SK-N-SH (cell line): ENCODE measurements around the gene PCDH17. TPM values are rescaled to one million over a fixed set of nuclear protein-coding genes. Genes with fewer than 3 reads are reported as not detected.

Experiments used
- CTCF ChIA-PET: fragments of 300-600, 350-600 bp; formaldehyde crosslinking; extraction: SDS; loops from one replicate; lab custom pipeline; 2021; lab: Yijun Ruan, JAX
- POLR2A ChIA-PET: fragments of 350-600 bp; sonication (Branson Sonifier 250); formaldehyde crosslinking; extraction: SDS; loops from one replicate; lab custom pipeline; 2020; ENCODE audit warnings: antibody characterized with exemption, inconsistent platforms; lab: Yijun Ruan, JAX
- DNase-seq: peaks from one replicate; pipeline ENCODE4 v3.0.0; 2012
- H2AFZ ChIP-seq: fragments of 200-600 bp; sonication (generic); 2 replicates; pipeline ENCODE4 v1.8.1; 2016; ENCODE audit warnings: antibody characterized with exemption, mild to moderate bottlenecking, low read depth
- H3F3A ChIP-seq: fragments of 200-600 bp; sonication (generic); replicated peaks from 2 replicates; pipeline ENCODE3; 2016; ENCODE audit warnings: antibody characterized with exemption, mild to moderate bottlenecking; ENCODE audit not compliant: insufficient read depth
- H3K27ac ChIP-seq, 2 experiments: fragments of 200-500 bp in 1 of 2; fragments of 200-600 bp in 1 of 2; sonication (Bioruptor generic) in 1 of 2; sonication (generic), shearing (Covaris generic) in 1 of 2; 2 replicates each; pipeline versions ENCODE4 v1.5.1 to v1.6.1; 2014 to 2016; ENCODE audit warnings: low read depth in 2 of 2, inconsistent platforms in 1 of 2, low read length in 1 of 2, mild to moderate bottlenecking in 1 of 2, mixed read lengths in 1 of 2
- H3K27me3 ChIP-seq: fragments of 200-600 bp; sonication (generic), shearing (Covaris generic); 2 replicates; pipeline ENCODE4 v1.6.1; 2016; ENCODE audit warnings: mixed run types; ENCODE audit not compliant: insufficient read depth
- H3K36me3 ChIP-seq, 2 experiments: fragments of 200-500 bp in 1 of 2; fragments of 200-600 bp in 1 of 2; sonication (Bioruptor generic) in 1 of 2; sonication (generic) in 1 of 2; replicated peaks in 1 of 2; 2 replicates each; pipeline versions ENCODE3 to v1.5.1; 2014 to 2016; ENCODE audit warnings: low read length in 1 of 2, mild to moderate bottlenecking in 1 of 2; ENCODE audit not compliant: insufficient read depth in 2 of 2, control insufficient read depth in 1 of 2
- H3K4me1 ChIP-seq, 2 experiments: fragments of 200-500 bp in 1 of 2; fragments of 200-600 bp in 1 of 2; sonication (Bioruptor generic) in 1 of 2; sonication (generic), shearing (Covaris generic) in 1 of 2; 2 replicates each; pipeline versions ENCODE4 v1.5.1 to v1.6.1; 2014 to 2016; ENCODE audit warnings: low read depth in 1 of 2, low read length in 1 of 2, mixed run types in 1 of 2; ENCODE audit not compliant: insufficient read depth in 2 of 2, control insufficient read depth in 1 of 2
- H3K4me2 ChIP-seq: fragments of 200-600 bp; sonication (generic), shearing (Covaris generic); 2 replicates; pipeline ENCODE4 v1.6.1; 2017; ENCODE audit warnings: mixed run types
- H3K4me3 ChIP-seq, 2 experiments: fragments of 200-500 bp in 1 of 2; fragments of 200-600 bp in 1 of 2; sonication (Bioruptor generic) in 1 of 2; sonication (generic), shearing (Covaris generic) in 1 of 2; 2 replicates each; pipeline versions ENCODE4 v1.5.1 to v1.8.1; 2014 to 2016; ENCODE audit warnings: low read depth in 2 of 2, inconsistent platforms in 1 of 2, low read length in 1 of 2, mild to moderate bottlenecking in 1 of 2, mixed read lengths in 1 of 2, moderate library complexity in 1 of 2
- H3K79me2 ChIP-seq: fragments of 200-600 bp; sonication (generic); 2 replicates; pipeline ENCODE4 v1.8.1; 2017; ENCODE audit warnings: mild to moderate bottlenecking; ENCODE audit not compliant: insufficient read depth
- H3K9ac ChIP-seq: fragments of 200-600 bp; sonication (generic); 2 replicates; pipeline ENCODE4 v1.6.1; 2017; ENCODE audit warnings: mixed run types
- H3K9me2 ChIP-seq: fragments of 200-600 bp; sonication (generic); 2 replicates; pipeline ENCODE4 v1.6.1; 2017; ENCODE audit warnings: mixed run types
- H3K9me3 ChIP-seq: fragments of 200-600 bp; sonication (generic); 2 replicates; pipeline ENCODE4 v1.6.1; 2017; ENCODE audit warnings: mixed run types, mild to moderate bottlenecking, moderate library complexity
- H4K20me1 ChIP-seq: fragments of 200-600 bp; sonication (generic); 2 replicates; pipeline ENCODE4 v1.6.1; 2017; ENCODE audit warnings: mild to moderate bottlenecking, mixed run types; ENCODE audit not compliant: insufficient read depth
- EP300 ChIP-seq, 2 experiments: IDR thresholded peaks; 2 replicates each; pipeline versions ENCODE4 v1.4.0 to v1.6.1; 2012; ENCODE audit warnings: borderline replicate concordance in 1 of 2, low read depth in 1 of 2, low read length in 1 of 2
- EZH2phosphoT487 ChIP-seq: fragments of 200-600 bp; sonication (generic); IDR thresholded peaks from 2 replicates; pipeline ENCODE4 v1.6.1; 2017; ENCODE audit warnings: low read depth, mixed run types, mild to moderate bottlenecking, antibody characterized with exemption, moderate library complexity, borderline replicate concordance
- FOXJ3 ChIP-seq: sonication (generic); formaldehyde crosslinking; IDR thresholded peaks from 2 replicates; pipeline ENCODE4 v1.5.1; 2020; ENCODE audit warnings: mild to moderate bottlenecking, missing genetic modification reagents
- GABPA ChIP-seq: IDR thresholded peaks from 2 replicates; pipeline ENCODE4 v1.4.0; 2012; ENCODE audit warnings: low read depth, mild to moderate bottlenecking
- GATA2 ChIP-seq: sonication (generic); formaldehyde crosslinking; IDR thresholded peaks from 2 replicates; pipeline ENCODE4 v1.5.0; 2020; ENCODE audit warnings: mild to moderate bottlenecking, missing genetic modification reagents
- JUND ChIP-seq: IDR thresholded peaks from 2 replicates; pipeline ENCODE4 v1.4.0; 2012
- MEF2A ChIP-seq: IDR thresholded peaks from 2 replicates; pipeline ENCODE4 v1.4.0; 2012; ENCODE audit warnings: low read depth, borderline replicate concordance
- MXI1 ChIP-seq: IDR thresholded peaks from 2 replicates; pipeline ENCODE4 v1.6.1; 2012; ENCODE audit warnings: mild to moderate bottlenecking, low read depth, low read length, improper control_type of control experiment
- NFIC ChIP-seq: IDR thresholded peaks from 2 replicates; pipeline ENCODE4 v1.4.0; 2012; ENCODE audit warnings: borderline replicate concordance
- RAD21 ChIP-seq: IDR thresholded peaks from 2 replicates; pipeline ENCODE4 v1.6.1; 2012; ENCODE audit warnings: mild to moderate bottlenecking, low read length
- RCOR1 ChIP-seq: fragments of 150-350 bp; IDR thresholded peaks from 2 replicates; pipeline ENCODE4 v1.6.1; 2017; ENCODE audit warnings: antibody characterized with exemption, low read length
- RXRA ChIP-seq: IDR thresholded peaks from 2 replicates; pipeline ENCODE4 v1.4.0; 2012; ENCODE audit warnings: low read depth, mild to moderate bottlenecking, borderline replicate concordance
- TCF12 ChIP-seq: IDR thresholded peaks from 2 replicates; pipeline ENCODE4 v1.4.0; 2012
- YY1 ChIP-seq: IDR thresholded peaks from 2 replicates; pipeline ENCODE4 v1.4.0; 2012; ENCODE audit warnings: low read depth, mild to moderate bottlenecking
- WGBS: methylation state at CpG from one replicate; pipeline ENCODE4 v1.1.6; 2017; ENCODE audit warnings: low lambda C conversion rate; 5-methylcytosine and 5-hydroxymethylcytosine counted together
- polyA plus RNA-seq, 3 experiments: library from polyadenylated mRNA; depleted of rRNA; stranded (reverse); fragments of >200 nt; gene quantifications; 2 replicates each; pipeline ENCODE4 v1.2.3, GENCODE V29; 2012
- TF ChIP-seq, protein P1 (sequence below): fragments of 150-350 bp; IDR thresholded peaks from 2 replicates; pipeline ENCODE4 v1.6.1; 2017; ENCODE audit warnings: antibody characterized with exemption, low read length, low read depth, borderline replicate concordance
- TF ChIP-seq, protein P2 (sequence below): IDR thresholded peaks from 2 replicates; pipeline ENCODE4 v1.4.0; 2012; ENCODE audit warnings: low read depth, borderline replicate concordance
- TF ChIP-seq, protein P3 (sequence below): fragments of 150-350 bp; IDR thresholded peaks from 2 replicates; pipeline ENCODE4 v1.6.1; 2016; ENCODE audit warnings: mild to moderate bottlenecking, low read depth, low read length
- TF ChIP-seq, protein P4 (sequence below): IDR thresholded peaks from 2 replicates; pipeline ENCODE4 v1.4.0; 2012; ENCODE audit warnings: low read depth
- TF ChIP-seq, protein P5 (sequence below): IDR thresholded peaks from 2 replicates; pipeline ENCODE4 v1.6.1; 2012; ENCODE audit warnings: mild to moderate bottlenecking, low read depth, low read length, moderate library complexity

The PCDH17 gene
- polyA plus RNA-seq, 1 of the 3 experiments (the other 2 are of a cell fraction), result 0.13 TPM

DNA sequence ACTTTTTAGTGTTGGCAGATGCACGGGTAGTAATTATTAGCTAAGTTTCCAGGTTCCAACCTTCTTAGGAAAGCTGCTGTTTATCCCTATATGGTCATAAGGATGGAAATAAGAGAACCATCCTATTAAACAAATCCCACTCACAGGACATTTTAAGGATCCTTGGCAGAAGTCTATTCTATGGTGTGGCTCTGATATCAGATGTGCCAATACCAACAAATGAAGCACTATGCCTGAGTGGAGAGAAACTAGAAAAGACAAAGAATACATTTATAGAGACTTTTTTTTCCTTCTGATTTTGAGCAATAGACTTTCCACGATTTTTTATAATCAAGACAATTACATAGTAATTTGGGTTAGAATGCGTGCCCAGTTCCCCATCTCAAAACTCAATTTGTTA is 12.6 kb downstream of the PCDH17 start:
- ChIA-PET CTCF (interaction anchor here (0.9 to 1.8 kb wide), 2 partner anchors 9 to 12 kb away, joined by 4 to 7 read pairs; no protein-coding TSS in a partner anchor), POLR2A (no interaction called here)
- Histone ChIP-seq H3K4me2 (no peak overlapping the region), H3K9me3 (no peaks in the 10 kb centered on the region), H3F3A (no peaks in the 10 kb centered on the region), H3K4me3 (no peak overlapping the region), H4K20me1 (no peaks in the 10 kb centered on the region), H3K27me3 (no peaks in the 10 kb centered on the region), H3K9me2 (no peaks in the 10 kb centered on the region), H3K9ac (no peak overlapping the region), H3K36me3 (no peaks in the 10 kb centered on the region), H3K27ac (no peak overlapping the region), H3K4me1 (no peaks in the 10 kb centered on the region; a peak in 2 of 4 replicates), H3K79me2 (no peaks in the 10 kb centered on the region; the same call in 1 of the 2 replicates), H2AFZ (no peak overlapping the region)
- no peak for DNase-seq
- TF ChIP-seq GATA2 (CRISPR knock-in tag) (no peak), RAD21 (no peak), TCF12 (no peak), MXI1 (no peak), EP300 (IDR thresholded peaks at IDR 0.05; ENCODE audit: borderline replicate concordance in 1 of 2, low read depth in 1 of 2, low read length in 1 of 2) (no peak), YY1 (no peak), FOXJ3 (CRISPR knock-in tag) (no peak), RXRA (no peak), MEF2A (no peak), RCOR1 (no peak), NFIC (no peak), GABPA (no peak), EZH2phosphoT487 (no peak), JUND (no peak)
- TF ChIP-seq, protein P1, sequence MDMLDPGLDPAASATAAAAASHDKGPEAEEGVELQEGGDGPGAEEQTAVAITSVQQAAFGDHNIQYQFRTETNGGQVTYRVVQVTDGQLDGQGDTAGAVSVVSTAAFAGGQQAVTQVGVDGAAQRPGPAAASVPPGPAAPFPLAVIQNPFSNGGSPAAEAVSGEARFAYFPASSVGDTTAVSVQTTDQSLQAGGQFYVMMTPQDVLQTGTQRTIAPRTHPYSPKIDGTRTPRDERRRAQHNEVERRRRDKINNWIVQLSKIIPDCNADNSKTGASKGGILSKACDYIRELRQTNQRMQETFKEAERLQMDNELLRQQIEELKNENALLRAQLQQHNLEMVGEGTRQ, result no peak
- TF ChIP-seq, protein P2, sequence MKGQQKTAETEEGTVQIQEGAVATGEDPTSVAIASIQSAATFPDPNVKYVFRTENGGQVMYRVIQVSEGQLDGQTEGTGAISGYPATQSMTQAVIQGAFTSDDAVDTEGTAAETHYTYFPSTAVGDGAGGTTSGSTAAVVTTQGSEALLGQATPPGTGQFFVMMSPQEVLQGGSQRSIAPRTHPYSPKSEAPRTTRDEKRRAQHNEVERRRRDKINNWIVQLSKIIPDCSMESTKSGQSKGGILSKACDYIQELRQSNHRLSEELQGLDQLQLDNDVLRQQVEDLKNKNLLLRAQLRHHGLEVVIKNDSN, result no peak
- TF ChIP-seq, protein P3, sequence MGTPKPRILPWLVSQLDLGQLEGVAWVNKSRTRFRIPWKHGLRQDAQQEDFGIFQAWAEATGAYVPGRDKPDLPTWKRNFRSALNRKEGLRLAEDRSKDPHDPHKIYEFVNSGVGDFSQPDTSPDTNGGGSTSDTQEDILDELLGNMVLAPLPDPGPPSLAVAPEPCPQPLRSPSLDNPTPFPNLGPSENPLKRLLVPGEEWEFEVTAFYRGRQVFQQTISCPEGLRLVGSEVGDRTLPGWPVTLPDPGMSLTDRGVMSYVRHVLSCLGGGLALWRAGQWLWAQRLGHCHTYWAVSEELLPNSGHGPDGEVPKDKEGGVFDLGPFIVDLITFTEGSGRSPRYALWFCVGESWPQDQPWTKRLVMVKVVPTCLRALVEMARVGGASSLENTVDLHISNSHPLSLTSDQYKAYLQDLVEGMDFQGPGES, result no peak
- TF ChIP-seq, protein P4, sequence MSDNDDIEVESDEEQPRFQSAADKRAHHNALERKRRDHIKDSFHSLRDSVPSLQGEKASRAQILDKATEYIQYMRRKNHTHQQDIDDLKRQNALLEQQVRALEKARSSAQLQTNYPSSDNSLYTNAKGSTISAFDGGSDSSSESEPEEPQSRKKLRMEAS, result no peak
- TF ChIP-seq, protein P5, sequence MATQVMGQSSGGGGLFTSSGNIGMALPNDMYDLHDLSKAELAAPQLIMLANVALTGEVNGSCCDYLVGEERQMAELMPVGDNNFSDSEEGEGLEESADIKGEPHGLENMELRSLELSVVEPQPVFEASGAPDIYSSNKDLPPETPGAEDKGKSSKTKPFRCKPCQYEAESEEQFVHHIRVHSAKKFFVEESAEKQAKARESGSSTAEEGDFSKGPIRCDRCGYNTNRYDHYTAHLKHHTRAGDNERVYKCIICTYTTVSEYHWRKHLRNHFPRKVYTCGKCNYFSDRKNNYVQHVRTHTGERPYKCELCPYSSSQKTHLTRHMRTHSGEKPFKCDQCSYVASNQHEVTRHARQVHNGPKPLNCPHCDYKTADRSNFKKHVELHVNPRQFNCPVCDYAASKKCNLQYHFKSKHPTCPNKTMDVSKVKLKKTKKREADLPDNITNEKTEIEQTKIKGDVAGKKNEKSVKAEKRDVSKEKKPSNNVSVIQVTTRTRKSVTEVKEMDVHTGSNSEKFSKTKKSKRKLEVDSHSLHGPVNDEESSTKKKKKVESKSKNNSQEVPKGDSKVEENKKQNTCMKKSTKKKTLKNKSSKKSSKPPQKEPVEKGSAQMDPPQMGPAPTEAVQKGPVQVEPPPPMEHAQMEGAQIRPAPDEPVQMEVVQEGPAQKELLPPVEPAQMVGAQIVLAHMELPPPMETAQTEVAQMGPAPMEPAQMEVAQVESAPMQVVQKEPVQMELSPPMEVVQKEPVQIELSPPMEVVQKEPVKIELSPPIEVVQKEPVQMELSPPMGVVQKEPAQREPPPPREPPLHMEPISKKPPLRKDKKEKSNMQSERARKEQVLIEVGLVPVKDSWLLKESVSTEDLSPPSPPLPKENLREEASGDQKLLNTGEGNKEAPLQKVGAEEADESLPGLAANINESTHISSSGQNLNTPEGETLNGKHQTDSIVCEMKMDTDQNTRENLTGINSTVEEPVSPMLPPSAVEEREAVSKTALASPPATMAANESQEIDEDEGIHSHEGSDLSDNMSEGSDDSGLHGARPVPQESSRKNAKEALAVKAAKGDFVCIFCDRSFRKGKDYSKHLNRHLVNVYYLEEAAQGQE, result no peak
- WGBS, result 66% methylated on average over 3 of the region's 3 CpGs
